Osteocyte (in vitro differentiated cells): ENCODE measurements around the gene LLPH. TPM values are rescaled to one million over a fixed set of nuclear protein-coding genes. Genes with fewer than 3 reads are reported as not detected.

Source experiments
- DNase-seq: peaks from one replicate; pipeline ENCODE4 v3.0.0; 2021; ENCODE audit warnings: mixed read lengths; ENCODE audit not compliant: unreplicated experiment; ENCODE audit errors: extremely low spot score
- H3K27ac Mint-ChIP-seq: one replicate; pipeline ENCODE4 v1.8.0; 2021; ENCODE audit warnings: mild to moderate bottlenecking, mixed read lengths; ENCODE audit not compliant: unreplicated experiment
- H3K27me3 Mint-ChIP-seq: one replicate; pipeline ENCODE4 v1.8.0; 2021; ENCODE audit warnings: mixed read lengths; ENCODE audit not compliant: unreplicated experiment
- H3K36me3 Mint-ChIP-seq: one replicate; pipeline ENCODE4 v1.8.0; 2021; ENCODE audit warnings: mixed read lengths; ENCODE audit not compliant: unreplicated experiment
- H3K4me1 Mint-ChIP-seq: one replicate; pipeline ENCODE4 v1.8.0; 2021; ENCODE audit warnings: mixed read lengths; ENCODE audit not compliant: unreplicated experiment
- H3K4me3 Mint-ChIP-seq: one replicate; pipeline ENCODE4 v1.8.0; 2021; ENCODE audit warnings: mild to moderate bottlenecking, moderate library complexity, mixed read lengths; ENCODE audit not compliant: unreplicated experiment
- H3K9me3 Mint-ChIP-seq: one replicate; pipeline ENCODE4 v1.8.0; 2021; ENCODE audit warnings: mixed read lengths; ENCODE audit not compliant: unreplicated experiment
- total RNA-seq: library from RNA; stranded (reverse); gene quantifications from 2 replicates; pipeline ENCODE4 v1.2.1, GENCODE V29; 2021
- TF ChIP-seq, protein P1 (sequence below): fragments of 200-600 bp; sonication (generic); IDR thresholded peaks from 2 replicates; pipeline ENCODE4 v1.5.0; 2021; ENCODE audit warnings: antibody characterized with exemption, mild to moderate bottlenecking, moderate library complexity

The LLPH gene
- total RNA-seq, 1 donor from 2014 or later: 25.1 TPM

DNA sequence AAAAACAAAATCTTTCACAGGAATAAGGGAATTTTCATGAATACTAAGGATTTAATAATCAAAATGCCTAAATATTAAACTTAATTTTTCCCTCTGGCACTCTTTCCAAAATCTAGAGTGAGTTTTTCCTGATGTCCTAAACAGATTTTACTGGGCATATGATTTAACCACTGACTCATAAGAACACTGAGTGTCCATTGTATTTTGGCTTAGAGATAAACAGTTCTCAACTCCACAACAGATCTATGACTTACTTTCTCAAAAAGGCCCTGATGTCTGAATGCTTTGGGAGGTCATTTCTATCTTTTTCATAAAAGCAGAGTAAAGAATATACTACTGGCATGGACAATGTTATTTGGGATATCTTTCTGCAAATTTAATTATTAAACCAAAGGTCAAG lies 24.2 kb upstream of the LLPH start:
- Mint-ChIP-seq H3K27me3 (peaks cover 19% of the 10 kb centered on the region), H3K9me3 (no peaks in the 10 kb centered on the region), H3K4me3 (no peak overlapping the region), H3K4me1 (no peaks in the 10 kb centered on the region), H3K27ac (no peak overlapping the region), H3K36me3 (peaks cover 6% of the 10 kb centered on the region)
- no peak for DNase-seq
- TF ChIP-seq, protein P1, sequence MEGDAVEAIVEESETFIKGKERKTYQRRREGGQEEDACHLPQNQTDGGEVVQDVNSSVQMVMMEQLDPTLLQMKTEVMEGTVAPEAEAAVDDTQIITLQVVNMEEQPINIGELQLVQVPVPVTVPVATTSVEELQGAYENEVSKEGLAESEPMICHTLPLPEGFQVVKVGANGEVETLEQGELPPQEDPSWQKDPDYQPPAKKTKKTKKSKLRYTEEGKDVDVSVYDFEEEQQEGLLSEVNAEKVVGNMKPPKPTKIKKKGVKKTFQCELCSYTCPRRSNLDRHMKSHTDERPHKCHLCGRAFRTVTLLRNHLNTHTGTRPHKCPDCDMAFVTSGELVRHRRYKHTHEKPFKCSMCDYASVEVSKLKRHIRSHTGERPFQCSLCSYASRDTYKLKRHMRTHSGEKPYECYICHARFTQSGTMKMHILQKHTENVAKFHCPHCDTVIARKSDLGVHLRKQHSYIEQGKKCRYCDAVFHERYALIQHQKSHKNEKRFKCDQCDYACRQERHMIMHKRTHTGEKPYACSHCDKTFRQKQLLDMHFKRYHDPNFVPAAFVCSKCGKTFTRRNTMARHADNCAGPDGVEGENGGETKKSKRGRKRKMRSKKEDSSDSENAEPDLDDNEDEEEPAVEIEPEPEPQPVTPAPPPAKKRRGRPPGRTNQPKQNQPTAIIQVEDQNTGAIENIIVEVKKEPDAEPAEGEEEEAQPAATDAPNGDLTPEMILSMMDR: no peak

DNA sequence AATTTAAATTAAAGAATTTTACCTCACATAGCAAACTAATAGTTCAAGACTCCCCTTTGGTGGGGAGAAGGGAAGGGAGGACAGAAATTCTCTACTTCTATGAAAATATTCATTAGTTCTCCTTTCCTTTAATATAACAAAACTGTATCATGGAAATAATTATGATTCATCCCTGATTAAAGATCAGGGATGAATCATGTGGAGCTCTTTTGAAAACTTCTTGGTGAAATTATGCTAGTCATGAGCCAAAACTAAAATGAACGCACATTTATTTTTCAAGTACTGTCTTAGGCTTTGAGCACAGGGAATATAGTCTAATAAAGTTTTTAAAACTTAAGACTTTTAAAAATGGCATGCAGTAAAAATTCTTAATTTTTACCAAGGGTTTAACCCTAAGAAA lies 22.2 kb upstream of the LLPH start:
- H3K36me3 Mint-ChIP-seq: peaks cover 3% of the 10 kb centered on the region
- DNase-seq: no peak

DNA sequence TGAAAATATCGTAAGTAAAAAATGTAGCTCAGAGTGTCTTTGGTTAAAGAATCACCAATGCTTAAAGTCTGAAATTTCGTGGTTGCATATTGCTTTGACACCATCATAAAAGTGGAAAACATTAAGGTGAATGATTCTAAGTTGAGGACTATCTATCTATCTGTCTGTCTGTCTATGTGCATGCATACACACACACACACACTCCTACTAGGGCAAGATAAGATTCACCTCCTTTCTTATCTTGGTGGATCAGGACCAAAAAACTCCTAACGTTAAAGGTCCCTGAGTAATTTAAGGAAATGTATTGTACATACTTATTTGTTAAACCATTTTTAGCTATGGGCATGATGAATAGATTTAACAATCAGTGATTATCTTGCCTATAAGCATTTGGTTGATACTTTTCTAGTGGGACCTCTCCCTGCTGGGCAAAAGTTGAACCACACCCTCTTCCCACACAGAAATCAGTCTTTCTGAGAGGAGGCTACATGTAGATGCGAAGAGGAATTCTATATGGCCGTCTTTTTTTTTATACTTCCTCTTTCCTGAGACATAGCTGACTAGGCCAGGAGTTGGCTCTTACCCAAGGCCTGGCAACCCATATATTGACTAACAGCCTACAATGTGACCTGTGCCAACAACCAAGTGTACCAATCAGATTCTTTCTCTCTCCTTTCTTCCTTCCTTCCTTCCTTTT lies 19.3 kb upstream of the LLPH start:
- no peak for DNase-seq
- no peak overlapping the region for H3K27ac Mint-ChIP-seq
- peaks cover 3% of the 10 kb centered on the region for H3K4me1 Mint-ChIP-seq
- H3K36me3 Mint-ChIP-seq: peaks cover 8% of the 10 kb centered on the region
- no peaks in the 10 kb centered on the region for H3K9me3 Mint-ChIP-seq
- TF ChIP-seq, protein P1: no peak
- H3K27me3 Mint-ChIP-seq: peaks cover 9% of the 10 kb centered on the region
- H3K4me3 Mint-ChIP-seq: no peak overlapping the region

More for the DNA sequence above, 22.2 kb upstream of the LLPH start:
- TF ChIP-seq, protein P1: no peak
- no peak overlapping the region for H3K4me3 Mint-ChIP-seq
- H3K9me3 Mint-ChIP-seq: no peaks in the 10 kb centered on the region
- no peak overlapping the region for H3K27ac Mint-ChIP-seq
- H3K27me3 Mint-ChIP-seq: peaks cover 19% of the 10 kb centered on the region
- no peaks in the 10 kb centered on the region for H3K4me1 Mint-ChIP-seq

- Mint-ChIP-seq H3K9me3 (peaks cover 17% of the 10 kb centered on the region), H3K27me3 (no peaks in the 10 kb centered on the region), H3K4me1 (peaks cover 4% of the 10 kb centered on the region), H3K27ac (no peak overlapping the region), H3K4me3 (no peak overlapping the region), H3K36me3 (peaks cover 27% of the 10 kb centered on the region)
- TF ChIP-seq, protein P1: peak; percentile 61
- no peak for DNase-seq
These were observed 14.5 kb upstream of the LLPH start for GRCh38 chr12:66144791-66145754.

DNA sequence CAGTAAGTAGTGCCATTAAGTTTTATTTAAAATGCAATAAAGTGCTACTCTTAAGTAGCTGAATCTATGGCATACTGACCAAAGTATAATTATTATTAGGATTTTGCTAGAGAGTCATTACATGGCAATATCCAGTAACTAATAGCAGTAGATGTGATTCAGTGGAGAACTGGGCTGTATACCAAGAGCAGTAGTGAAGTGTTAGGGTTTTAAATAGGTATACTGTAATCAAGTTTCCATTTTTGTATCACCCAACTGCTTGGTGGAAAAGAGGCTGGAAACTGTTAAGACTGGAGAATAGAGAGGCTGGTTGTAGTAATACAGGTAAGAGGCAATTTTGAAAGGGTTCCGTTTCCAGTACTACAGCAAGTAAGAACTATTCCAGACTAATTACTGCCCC lies 13.3 kb upstream of the LLPH start:
- H3K4me3 Mint-ChIP-seq: no peak overlapping the region
- TF ChIP-seq, protein P1: no peak
- H3K27ac Mint-ChIP-seq: no peak overlapping the region
- no peak for DNase-seq
- peaks cover 4% of the 10 kb centered on the region for H3K4me1 Mint-ChIP-seq
- H3K9me3 Mint-ChIP-seq: peaks cover 26% of the 10 kb centered on the region
- H3K27me3 Mint-ChIP-seq: no peaks in the 10 kb centered on the region
- peaks cover 33% of the 10 kb centered on the region for H3K36me3 Mint-ChIP-seq
